Ramos (cell line): ENCODE results near the gene C6orf89.

Experiments
- in situ Hi-C: fragments of 300-500 bp; cut with MboI; formaldehyde crosslinking; loops from one replicate; pipeline ENCODE4 v1.14.3; 2022; ENCODE audit warnings: low sequenced_read_pairs; ENCODE audit not compliant: unreplicated experiment

The C6orf89 gene, protein sequence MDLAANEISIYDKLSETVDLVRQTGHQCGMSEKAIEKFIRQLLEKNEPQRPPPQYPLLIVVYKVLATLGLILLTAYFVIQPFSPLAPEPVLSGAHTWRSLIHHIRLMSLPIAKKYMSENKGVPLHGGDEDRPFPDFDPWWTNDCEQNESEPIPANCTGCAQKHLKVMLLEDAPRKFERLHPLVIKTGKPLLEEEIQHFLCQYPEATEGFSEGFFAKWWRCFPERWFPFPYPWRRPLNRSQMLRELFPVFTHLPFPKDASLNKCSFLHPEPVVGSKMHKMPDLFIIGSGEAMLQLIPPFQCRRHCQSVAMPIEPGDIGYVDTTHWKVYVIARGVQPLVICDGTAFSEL

DNA sequence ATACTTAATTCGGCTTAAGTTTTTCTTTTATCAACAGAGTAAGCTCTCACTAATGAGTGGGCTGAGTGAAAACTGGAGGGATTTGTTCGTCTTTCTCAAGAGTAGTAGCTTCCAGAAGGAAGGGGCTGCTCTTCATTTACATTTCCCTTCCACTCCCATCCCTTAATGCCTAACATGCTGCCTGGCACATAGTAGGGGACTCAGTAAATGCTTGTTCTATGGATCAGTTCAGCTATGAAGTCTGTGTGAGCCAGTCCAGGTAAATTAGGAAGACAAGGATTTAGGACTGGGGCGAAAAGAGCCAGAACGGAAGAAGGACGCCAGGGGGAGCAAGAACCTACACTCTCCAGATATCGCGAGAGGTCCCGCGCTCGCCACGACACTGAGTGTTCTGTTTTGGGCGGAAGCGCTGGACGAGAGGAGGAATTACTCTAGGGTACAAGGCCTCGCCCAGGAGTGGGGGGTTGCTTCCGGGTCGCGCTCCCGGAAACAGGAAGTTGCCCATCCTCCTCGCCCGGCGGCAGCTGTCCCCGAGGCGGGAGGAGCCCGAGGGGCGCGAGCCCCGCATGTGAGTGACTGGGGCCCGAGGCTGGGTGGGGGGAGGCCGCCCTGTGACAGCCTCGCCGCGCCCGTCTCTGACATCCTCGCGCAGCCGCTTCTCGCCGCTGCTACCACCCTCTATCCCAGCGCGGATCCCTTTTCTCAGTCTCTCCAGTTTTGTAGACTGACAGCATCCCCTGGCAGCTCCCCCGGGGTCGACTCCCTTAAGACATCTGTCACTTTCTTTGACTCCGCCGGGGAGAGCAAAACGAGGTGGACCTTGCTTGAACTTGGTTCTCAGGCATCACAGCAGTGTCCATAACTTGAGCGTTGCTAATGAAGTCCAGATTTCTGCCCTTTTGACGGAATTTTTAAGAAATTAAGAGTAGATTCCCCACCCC is at the start of gene C6orf89:
Gene C6orf89, plus strand, starts transcription at position 492 of the 941 bp plus-strand sequence. CDS start 13,493 bp downstream, outside the sequence.
- in situ Hi-C loops = loop anchor here (5.0 kb wide), 1 partner anchor 127 kb away; no protein-coding TSS in a partner anchor

DNA sequence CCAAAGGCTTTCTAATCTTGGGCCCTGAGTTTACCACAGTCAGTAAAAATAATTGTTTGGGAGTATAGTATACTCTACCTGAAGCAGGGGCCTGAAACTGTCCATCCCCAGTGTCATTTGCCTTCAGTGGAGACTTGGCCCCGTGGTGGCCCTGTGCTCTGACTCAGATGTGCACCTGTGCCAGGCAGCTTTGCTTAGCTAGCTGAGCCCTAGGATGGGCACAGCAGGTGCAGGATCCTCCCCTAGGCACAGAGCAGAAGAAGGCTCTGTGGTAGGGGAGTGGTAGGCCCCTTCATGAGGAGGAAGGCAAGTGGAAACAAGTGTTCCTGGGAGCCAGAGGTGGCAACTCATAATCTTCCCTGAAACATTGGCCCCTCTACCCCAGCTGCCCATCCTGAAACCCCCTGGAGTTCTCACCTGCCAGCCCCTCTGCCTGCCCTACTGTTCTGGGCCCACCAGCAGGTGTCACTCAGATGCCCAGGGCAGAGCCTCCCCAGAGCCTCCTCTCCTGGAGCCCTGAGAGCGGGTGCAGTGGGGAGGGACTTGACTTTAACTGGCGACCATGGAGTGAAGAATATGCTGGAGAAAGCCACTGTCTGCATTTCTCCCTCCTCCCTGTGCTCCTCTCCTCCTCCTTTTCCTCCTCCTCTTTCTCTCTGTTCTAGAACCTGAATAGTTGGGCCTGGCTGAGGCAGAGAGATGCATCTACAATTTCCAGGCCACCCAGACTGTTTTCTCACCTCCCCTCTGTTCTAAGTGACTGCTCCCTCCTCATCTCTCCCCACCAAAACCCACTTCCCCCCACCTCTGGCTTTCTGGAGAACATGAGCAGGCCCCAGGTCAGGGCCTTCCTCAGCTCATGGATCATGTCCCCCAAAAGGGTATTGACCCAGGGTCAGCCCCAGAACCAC is 49.4 kb upstream of the C6orf89 start:
- in situ Hi-C loops = no loop called here

DNA sequence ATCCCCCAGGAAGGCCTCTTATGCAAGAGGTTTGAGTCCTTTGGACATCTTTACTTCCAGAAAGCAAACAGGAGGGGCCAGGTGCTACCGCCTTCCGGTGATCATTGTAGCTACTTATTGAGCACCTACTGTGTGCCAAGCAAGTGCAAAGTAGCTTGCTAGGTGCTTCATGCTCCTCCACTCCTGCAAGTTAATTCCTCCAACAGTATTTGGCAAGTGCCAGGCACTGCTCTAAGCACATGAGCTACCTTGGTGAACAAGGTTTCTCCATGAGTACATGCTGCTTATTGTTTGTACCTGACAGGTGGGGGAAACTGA is 48.8 kb upstream of the C6orf89 start:
- in situ Hi-C loops = no loop called here

DNA sequence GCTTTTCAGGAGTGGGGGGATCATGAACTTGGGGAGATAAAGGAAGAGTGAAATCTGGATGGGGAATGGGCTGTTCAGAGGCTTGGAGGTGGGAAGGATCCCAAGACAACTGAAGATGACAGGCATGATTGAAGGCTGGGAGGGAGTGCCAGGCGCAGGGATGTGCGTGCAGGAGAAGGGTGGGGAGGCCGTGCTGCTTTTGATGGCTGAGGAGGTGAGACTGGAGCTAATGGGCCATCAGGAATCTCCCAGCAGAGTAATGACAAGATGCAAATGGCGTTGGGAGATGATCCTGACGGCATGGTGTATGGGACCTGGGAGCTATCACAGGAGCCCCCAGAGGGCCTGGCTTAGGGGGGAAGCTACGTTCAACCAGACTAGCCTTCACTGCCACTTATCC is 48.1 kb upstream of the C6orf89 start:
- in situ Hi-C loops = no loop called here

DNA sequence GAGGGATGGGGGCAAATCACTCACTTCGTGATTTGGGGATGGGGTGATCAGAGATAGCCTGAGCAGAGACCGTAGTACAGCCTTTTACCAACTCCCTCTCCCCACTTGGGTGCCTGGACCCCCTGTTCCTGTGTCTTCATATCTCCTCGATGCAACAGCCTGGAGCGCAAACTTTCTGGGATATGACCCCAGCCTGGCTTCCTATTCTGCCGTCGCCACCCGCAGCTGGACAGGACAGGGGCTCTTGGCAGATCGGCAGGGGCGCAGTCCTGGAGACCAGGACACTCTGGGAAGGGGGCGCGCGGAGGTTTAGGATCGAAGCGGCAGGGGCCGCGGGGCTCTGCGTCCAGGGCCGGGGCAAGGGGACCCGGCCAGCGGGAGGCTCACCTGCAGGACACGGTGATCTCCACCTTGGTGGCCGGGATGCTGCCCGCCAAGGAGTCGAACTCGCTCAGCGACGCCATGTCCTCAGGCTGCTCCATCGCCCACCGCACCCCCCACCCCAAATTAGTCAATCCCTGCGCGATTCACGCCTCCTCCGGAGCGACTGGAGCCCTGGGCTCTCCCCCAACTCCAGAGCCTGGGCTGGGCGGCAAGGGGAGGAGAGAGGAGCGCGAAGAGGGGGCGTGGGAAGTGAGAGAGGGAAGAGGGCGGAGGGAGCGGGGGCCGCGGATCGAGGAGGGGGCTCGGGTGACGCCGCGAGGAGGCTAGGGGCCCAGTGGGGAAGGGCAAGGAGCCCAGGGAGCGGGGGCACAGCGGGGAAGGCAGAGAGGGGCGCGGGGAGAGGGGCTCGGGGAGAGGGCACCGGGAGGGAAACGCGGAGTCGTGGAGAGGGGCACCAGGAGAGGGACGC is 46.6 kb upstream of the C6orf89 start, which contains the start of gene CPNE5:
Gene CPNE5, minus strand, starts transcription at position 549 of the 853 bp plus-strand sequence. Its CDS starts 67 bp downstream, at position 482.
- in situ Hi-C loops = no loop called here

DNA sequence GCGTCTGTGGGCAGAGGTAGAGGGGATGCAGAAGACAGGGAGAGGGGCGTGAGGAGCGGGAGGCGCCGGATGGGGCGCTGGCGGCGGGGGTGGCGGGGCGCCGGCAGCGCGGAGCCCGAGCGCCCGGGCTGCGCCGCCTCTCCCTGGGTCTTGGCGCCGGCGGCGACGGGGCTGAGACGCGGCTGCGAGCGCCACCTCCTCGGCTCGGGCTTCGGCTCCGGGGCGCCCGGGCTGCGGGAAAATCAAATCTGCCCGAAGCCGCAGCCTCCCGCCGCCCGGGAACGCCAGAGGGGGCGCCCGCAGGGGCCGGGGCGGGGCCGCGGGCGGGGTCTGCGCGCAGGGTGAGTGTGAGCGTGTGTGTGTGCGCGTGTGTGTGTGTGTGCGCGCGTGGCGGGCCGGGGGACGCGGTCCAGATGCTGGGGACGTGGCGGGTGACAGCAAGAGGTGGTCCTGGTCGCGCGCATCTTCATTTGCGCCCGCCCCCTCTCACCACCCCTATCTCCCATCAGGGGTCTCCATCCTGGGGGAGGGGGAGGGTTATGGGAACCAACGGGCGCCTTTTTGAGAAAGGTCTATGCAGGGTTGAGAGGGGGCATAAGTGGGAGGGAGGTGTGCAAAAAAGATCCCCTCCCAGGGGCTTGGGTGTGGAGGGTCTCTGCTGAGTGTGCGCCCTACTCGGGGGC is 45.9 kb upstream of the C6orf89 start:
- in situ Hi-C loops = no loop called here

DNA sequence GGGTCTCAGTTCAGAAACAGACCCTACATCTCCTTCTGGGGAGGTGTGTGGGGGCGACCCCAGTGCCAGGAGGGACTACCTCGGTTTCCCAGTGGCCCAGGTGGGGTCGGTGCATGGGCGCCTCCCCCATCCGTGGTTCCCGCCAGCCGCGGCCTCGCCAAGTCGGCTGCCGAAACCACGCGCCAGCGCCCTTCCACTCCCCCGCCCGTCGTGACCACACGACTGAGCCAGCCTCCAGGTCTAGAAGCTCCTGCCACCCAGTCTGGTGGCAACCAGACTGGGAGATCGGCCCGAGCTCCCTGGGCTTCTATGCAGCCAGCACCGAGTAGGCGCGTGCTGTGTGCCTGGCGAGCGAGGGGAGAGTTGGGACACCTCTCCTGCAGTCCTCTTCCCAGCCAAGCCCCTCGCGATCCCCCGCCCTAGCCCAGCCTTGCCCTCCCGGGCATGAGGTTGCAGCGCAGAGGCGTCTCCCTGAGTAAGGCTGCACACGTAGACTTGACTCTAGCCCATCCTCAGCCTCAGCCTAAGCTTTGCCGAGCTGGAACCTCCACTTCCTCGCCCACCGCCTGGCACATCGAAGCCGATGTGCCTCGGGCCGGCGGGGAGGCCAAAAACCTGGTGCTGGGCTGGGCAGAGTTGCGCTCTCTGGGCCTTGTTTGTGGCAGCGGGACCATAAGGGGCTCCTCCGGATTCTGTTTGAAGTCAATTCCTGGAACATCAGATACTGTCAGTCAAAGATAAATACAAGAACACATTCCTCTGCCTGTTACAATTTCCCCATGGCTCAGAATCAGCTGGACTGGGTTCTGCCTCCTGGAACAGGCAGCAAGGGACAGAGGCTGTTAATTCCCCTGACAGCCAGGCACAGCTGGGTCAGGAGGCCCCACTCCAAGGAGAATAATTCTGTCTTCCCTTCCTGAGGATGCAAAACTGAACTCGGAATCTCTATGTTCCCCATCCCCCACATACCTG is 45.0 kb upstream of the C6orf89 start:
- in situ Hi-C loops = no loop called here

DNA sequence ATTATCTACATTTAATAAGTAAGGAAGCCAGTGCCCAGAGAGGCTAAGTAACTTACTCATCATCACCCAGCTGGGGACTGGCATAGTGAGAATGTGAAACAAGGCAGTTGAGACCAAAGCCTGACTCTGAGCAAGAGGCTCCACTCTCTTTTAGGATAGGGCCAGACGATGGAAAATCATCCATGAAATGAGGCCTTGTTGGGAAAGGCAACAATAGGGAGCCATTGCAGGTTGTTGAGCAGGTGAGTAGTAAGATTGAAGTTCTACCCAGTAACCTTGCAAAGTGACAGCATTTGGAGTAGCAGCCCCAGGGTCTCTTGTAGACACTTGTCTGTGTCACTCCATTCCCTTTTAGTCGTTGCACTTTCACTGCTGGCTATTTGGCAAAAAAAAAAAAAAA is 44.0 kb upstream of the C6orf89 start:
- in situ Hi-C loops = no loop called here

DNA sequence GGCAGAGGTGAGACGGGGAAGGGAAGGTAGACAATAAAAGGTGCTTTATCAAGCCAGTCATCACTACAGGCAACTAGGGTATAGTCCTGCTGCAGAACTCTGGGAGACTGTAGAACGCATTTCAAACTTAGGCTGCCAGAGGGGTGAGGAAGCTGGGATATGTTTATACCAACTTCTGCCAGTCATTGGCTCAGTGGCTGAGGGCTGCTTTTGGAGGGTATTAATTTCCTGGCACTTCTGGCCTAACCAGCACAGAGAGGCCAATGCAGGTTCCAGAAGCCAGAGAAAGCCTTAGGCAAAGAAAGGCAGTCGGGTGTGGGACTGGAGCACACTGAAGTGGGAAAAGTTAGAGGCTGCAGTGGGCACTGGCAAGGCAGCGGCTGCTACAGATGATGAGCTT is 42.6 kb upstream of the C6orf89 start:
- in situ Hi-C loops = no loop called here

DNA sequence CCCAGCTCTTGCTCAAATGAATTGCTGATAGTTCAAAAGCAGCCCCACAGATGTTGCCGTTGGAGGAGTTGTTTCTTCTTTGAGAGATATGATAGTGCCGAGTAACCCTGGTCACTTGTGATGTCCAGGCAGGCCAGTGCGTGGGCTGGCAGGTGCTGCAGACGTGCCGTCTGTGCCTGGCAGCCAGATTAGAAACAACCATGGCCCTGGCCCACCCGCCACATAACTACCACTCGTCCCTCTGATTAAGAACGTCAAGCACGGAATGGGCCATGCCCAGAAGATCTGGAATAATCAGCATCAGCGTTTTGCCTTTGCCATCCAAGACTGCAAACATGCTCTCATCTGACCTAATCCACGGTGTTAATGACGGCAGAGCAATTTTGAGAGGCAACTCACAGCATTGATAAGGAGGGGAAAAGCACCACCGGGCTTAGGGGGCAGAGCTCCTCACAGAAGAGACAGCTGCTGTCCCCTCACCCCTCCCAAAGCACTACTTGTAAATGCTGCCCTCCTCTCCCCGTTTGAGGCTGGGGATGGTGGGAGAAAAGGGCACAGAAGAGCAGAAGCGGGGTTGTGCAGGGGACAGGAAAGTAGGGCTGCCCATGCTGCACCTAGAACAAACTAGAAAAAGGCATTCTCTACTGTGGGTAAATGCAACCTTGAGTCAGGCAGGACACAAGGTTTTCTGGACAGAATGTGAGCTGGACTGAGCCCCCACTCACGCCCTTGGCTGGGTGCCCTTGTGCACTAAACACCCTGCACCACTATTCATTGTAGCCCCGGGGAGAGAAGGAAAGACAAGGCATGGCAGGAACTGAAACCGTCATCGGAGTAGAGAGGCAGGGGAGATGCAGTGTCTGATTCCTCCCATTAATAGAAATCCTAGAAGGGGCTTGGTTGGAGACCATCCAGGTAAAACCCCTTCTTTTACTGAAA is 41.3 kb upstream of the C6orf89 start:
- in situ Hi-C loops = no loop called here

DNA sequence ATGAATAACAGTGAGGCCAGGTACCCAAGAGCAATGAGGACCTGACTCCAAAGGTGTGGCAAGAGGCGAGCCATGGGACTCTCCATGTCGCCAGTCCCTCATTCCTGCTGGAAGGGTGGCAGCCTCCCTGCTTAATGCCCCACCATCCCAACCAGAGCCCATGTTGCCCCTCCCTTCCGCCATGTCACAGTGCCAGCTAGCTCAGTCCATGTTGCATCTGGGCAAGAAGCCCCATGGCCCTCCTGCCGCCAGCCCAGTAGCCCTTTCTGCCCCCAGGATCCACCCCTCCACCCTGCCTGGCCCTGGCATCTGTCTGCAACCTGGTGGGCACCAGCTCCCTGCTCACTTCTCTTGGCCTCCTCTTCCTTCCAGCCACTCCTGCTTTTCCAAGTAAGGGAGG is 40.5 kb upstream of the C6orf89 start:
- in situ Hi-C loops = no loop called here

DNA sequence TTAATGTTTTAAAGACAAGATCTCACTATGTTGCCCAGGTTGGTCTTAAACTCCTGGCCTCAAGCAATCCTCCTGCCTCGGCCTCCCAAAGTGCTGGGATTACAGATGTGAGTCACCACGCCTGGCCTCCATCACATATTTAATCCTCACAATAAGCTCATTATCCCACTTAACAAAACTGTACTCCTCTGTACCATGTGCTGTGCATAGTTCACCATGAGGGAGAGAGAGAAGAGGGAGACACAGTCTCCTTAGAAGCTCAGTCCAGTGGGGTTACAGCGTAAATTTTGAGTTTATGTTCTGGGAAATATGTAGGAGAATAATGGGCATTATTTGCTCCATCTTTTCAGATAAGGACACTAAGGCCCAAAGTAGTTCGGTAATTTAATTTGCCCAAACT is 38.6 kb upstream of the C6orf89 start:
- in situ Hi-C loops = no loop called here

DNA sequence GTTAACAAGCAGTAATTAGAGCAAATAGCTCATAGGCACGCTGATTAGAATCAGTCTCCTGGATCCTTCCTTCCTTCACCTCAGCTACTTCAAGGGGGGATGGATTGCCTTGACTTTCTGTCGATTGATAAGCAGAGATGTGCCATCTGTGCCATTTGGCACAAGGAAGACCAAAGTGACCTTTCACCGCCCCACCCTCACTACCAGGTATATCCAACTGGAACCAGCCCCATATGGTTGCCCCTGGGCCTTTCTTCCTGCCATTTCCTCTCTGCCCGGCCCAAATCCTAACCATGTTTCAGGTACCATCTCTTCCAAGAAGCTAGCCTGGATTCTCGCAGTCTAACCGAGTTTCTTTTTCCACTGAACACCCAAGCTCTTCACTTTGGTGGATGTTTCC is 37.8 kb upstream of the C6orf89 start:
- in situ Hi-C loops = no loop called here

DNA sequence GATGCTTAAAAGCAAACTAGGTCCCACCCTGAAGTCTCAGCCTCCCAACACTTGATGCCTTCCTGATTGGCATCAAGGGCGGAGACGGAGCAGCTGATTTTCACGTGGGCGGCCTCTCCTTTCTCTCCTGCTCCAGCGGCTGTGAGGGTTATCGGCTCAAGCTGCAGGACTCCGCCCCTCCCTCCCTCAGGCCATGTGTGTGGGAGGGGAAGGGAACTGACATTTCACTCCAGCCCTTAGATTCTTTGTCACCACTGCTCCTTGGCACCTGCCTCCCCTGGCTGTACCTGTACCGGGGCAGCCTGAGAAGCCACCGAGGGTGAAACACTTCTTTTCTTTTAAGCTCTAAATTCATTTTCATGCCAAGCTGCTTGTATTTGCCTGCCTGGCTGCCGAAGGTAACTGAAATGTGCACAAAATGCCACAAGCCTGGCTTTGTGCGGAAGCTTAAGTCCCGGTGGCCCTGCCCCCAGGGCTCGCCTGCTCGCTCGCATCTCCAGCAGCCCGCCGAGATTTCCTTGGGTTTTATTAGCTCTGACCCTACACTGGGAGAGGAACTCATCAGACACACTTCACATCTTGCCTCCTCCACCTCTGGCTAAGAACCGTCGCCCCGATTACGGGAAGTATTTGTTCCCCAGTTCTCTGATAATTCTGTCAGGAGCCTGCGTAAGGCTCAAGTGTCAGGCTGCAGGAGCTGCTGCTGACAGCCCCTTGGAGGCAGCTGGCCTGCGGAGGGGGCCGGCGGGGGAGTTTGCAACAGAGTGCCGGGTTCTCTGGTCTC is 36.9 kb upstream of the C6orf89 start:
- in situ Hi-C loops = no loop called here

DNA sequence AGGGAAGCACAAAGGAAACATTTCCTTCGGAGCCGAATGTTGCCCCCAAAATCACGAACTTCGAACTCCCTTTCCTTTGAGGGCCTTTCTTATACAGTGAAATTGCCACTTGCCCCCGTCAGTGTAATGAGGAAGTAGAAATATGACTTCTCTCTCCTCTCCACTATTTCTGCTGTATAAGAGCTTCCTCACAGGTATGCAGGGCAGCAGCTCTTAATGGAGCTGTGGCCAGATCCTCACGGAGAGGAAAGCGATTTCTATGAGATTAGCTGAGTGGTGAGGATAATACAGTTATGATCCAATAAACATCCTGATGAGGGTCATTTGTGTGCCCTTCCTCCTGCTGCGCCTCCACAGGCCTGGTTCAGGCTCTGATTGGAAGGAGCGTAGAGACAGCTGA is 35.7 kb upstream of the C6orf89 start:
- in situ Hi-C loops = no loop called here

DNA sequence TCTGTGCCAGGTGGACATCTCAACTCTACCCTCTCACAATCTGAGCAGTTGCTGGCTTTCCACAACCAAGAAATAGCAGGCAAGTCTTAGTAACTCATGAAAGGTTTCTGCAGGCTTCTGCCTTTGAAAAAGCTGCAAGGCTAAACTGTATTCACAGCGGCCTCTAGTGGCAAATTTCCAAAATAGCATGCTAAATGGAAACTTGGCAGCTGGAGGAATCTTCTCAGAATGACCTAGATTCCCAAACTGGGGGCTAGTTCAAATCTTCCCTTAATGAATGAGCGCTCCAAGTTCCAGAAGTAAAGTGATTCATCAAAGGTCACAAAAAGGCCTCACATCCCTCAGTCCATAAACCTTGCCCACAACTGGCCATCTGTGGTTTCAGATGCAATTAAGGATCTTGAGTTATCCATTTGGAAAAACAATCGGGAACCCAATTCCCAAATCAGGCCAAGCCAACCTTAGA is 34.6 kb upstream of the C6orf89 start:
- in situ Hi-C loops = no loop called here
